Trophoblast cell (in vitro differentiated cells and primary cell): Measurements from ENCODE around the gene ATP5PO.

ENCODE experiments used
- DNase-seq, 2 donors: peaks; one replicate each; pipeline ENCODE4 v3.0.0-alpha.2; 2016
- H2AFZ ChIP-seq: 2 replicates; pipeline ENCODE4 v1.6.1; 2013; ENCODE audit warnings: low read length, moderate library complexity, mild to moderate bottlenecking; ENCODE audit not compliant: insufficient read depth, poor library complexity
- H2AK5ac ChIP-seq: 2 replicates; pipeline ENCODE4 v1.6.1; 2013; ENCODE audit warnings: mild to moderate bottlenecking, low read length
- H2BK120ac ChIP-seq: 2 replicates; pipeline ENCODE4 v1.6.1; 2013; ENCODE audit warnings: low read length, mild to moderate bottlenecking, moderate library complexity; ENCODE audit not compliant: insufficient read depth, poor library complexity
- H2BK12ac ChIP-seq: 2 replicates; pipeline ENCODE4 v1.6.1; 2013; ENCODE audit warnings: mild to moderate bottlenecking, low read length, moderate library complexity
- H2BK5ac ChIP-seq: 2 replicates; pipeline ENCODE4 v1.6.1; 2013; ENCODE audit warnings: low read length, low read depth, moderate library complexity, mild to moderate bottlenecking; ENCODE audit not compliant: poor library complexity
- H3K14ac ChIP-seq: 2 replicates; pipeline ENCODE4 v1.6.1; 2013; ENCODE audit warnings: mild to moderate bottlenecking, low read length
- H3K18ac ChIP-seq: 2 replicates; pipeline ENCODE4 v1.6.1; 2013; ENCODE audit warnings: mild to moderate bottlenecking, low read length
- H3K23ac ChIP-seq: 2 replicates; pipeline ENCODE4 v1.6.1; 2013; ENCODE audit warnings: low read length
- H3K27ac ChIP-seq: 2 replicates; pipeline ENCODE4 v1.5.1; 2013; ENCODE audit warnings: low read depth, mild to moderate bottlenecking, inconsistent platforms, low read length, moderate library complexity
- H3K27me3 ChIP-seq: 2 replicates; pipeline ENCODE4 v1.6.1; 2013; ENCODE audit warnings: inconsistent platforms, mild to moderate bottlenecking, low read length, moderate library complexity; ENCODE audit not compliant: insufficient read depth
- H3K36me3 ChIP-seq, 2 experiments: 1 replicate in 1 of 2; 2 replicates in 1 of 2; pipeline ENCODE4 v1.6.1; 2013; ENCODE audit warnings: low read length in 2 of 2, mild to moderate bottlenecking in 2 of 2, moderate library complexity in 1 of 2; ENCODE audit not compliant: insufficient read depth in 2 of 2, control insufficient read depth in 1 of 2
- H3K4ac ChIP-seq: 2 replicates; pipeline ENCODE4 v1.6.1; 2013; ENCODE audit warnings: low read depth, mild to moderate bottlenecking, low read length, moderate library complexity
- H3K4me1 ChIP-seq, 2 experiments: 1 replicate in 1 of 2; 2 replicates in 1 of 2; pipeline ENCODE4 v1.6.1; 2013; ENCODE audit warnings: low read length in 2 of 2, mild to moderate bottlenecking in 2 of 2, moderate library complexity in 1 of 2; ENCODE audit not compliant: insufficient read depth in 2 of 2, control insufficient read depth in 1 of 2
- H3K4me2 ChIP-seq: 2 replicates; pipeline ENCODE4 v1.6.1; 2013; ENCODE audit warnings: inconsistent platforms, mild to moderate bottlenecking, low read length, moderate library complexity
- H3K4me3 ChIP-seq: 2 replicates; pipeline ENCODE4 v1.5.1; 2013; ENCODE audit warnings: mild to moderate bottlenecking, low read depth, low read length, inconsistent platforms
- H3K79me1 ChIP-seq: one replicate; pipeline ENCODE4 v1.6.1; 2013; ENCODE audit warnings: low read length
- H3K79me2 ChIP-seq: 2 replicates; pipeline ENCODE4 v1.6.1; 2013; ENCODE audit warnings: low read length, mild to moderate bottlenecking; ENCODE audit not compliant: control insufficient read depth, insufficient read depth, poor library complexity
- H3K9ac ChIP-seq: 2 replicates; pipeline ENCODE4 v1.6.1; 2013; ENCODE audit warnings: mild to moderate bottlenecking, low read length
- H3K9me3 ChIP-seq: 2 replicates; pipeline ENCODE4 v1.6.1; 2013; ENCODE audit warnings: low read depth, mild to moderate bottlenecking, control low read depth, inconsistent platforms, low read length; ENCODE audit not compliant: insufficient read depth
- H4K12ac ChIP-seq: 2 replicates; pipeline ENCODE4 v1.6.1; 2013; ENCODE audit warnings: low read depth, mild to moderate bottlenecking, low read length, moderate library complexity
- H4K8ac ChIP-seq: 2 replicates; pipeline ENCODE4 v1.6.1; 2013; ENCODE audit warnings: low read depth, mild to moderate bottlenecking, low read length, moderate library complexity
- H4K91ac ChIP-seq: one replicate; pipeline ENCODE4 v1.6.1; 2013; ENCODE audit warnings: low read depth, mild to moderate bottlenecking, low read length, moderate library complexity
- WGBS: extraction: QIAGEN DNeasy Blood & Tissue Kit; methylation state at CpG from one replicate; pipeline ENCODE4 v1.1.7; 2013; ENCODE audit warnings: missing lambda C conversion rate; ENCODE audit not compliant: insufficient read length, insufficient coverage; ENCODE audit errors: extremely low coverage; 5-methylcytosine and 5-hydroxymethylcytosine counted together

Gene ATP5PO

GRCh38 chr21:33902349-33902748 is 13.3 kb downstream of the ATP5PO start:
- Histone ChIP-seq H2BK12ac (no peak overlapping the region), H3K79me1 (no peaks in the 10 kb centered on the region), H4K91ac (no peak overlapping the region), H3K36me3 (peaks cover 24 to 40% of the 10 kb centered on the region in 2 experiments), H3K27me3 (no peaks in the 10 kb centered on the region), H3K9me3 (no peaks in the 10 kb centered on the region), H3K18ac (no peak overlapping the region), H3K4ac (no peak overlapping the region), H4K12ac (no peak overlapping the region), H3K27ac (no peak overlapping the region), H2BK120ac (no peak overlapping the region), H3K4me2 (no peak overlapping the region), H3K4me1 (no peaks in the 10 kb centered on the region), H2AK5ac (no peak overlapping the region), H3K14ac (no peak overlapping the region), H3K23ac (no peak overlapping the region), H3K9ac (no peak overlapping the region), H2AFZ (no peak overlapping the region), H3K4me3 (no peak overlapping the region), H4K8ac (no peak overlapping the region), H2BK5ac (no peak overlapping the region), H3K79me2 (no peaks in the 10 kb centered on the region)
- DNase-seq, result no peak
- WGBS, result no CpG with 5 or more reads among the region's 6 CpGs

GRCh38 chr21:33901412-33902288 is 14.0 kb downstream of the ATP5PO start:
- no peak overlapping the region for H3K4ac ChIP-seq
- H3K9me3 ChIP-seq, result no peaks in the 10 kb centered on the region
- no peaks in the 10 kb centered on the region for H3K79me2 ChIP-seq
- no peak overlapping the region for H3K18ac ChIP-seq
- H2BK5ac ChIP-seq, result no peak overlapping the region
- no CpG with 5 or more reads among the region's 13 CpGs for WGBS
- H4K91ac ChIP-seq, result no peak overlapping the region
- H3K23ac ChIP-seq, result no peak overlapping the region
- no peak overlapping the region for H3K4me2 ChIP-seq
- H2BK12ac ChIP-seq, result no peak overlapping the region
- peaks cover 21 to 35% of the 10 kb centered on the region in 2 experiments for H3K36me3 ChIP-seq
- H2AFZ ChIP-seq, result no peak overlapping the region
- no peak overlapping the region for H3K4me3 ChIP-seq
- H3K79me1 ChIP-seq, result no peaks in the 10 kb centered on the region
- H2AK5ac ChIP-seq, result no peak overlapping the region
- peak; percentile 15 to 55 for DNase-seq
- H4K12ac ChIP-seq, result no peak overlapping the region
- H3K14ac ChIP-seq, result no peak overlapping the region
- no peak overlapping the region for H3K9ac ChIP-seq
- H2BK120ac ChIP-seq, result no peak overlapping the region
- H3K27ac ChIP-seq, result no peak overlapping the region
- no peaks in the 10 kb centered on the region for H3K27me3 ChIP-seq
- H4K8ac ChIP-seq, result no peak overlapping the region
- no peaks in the 10 kb centered on the region for H3K4me1 ChIP-seq

- Histone ChIP-seq H2AK5ac (no peak overlapping the region), H3K14ac (no peak overlapping the region), H3K9ac (no peak overlapping the region), H3K18ac (no peak overlapping the region), H3K27me3 (no peaks in the 10 kb centered on the region), H3K9me3 (peaks cover 4% of the 10 kb centered on the region), H3K27ac (no peak overlapping the region), H4K8ac (no peak overlapping the region), H4K91ac (no peak overlapping the region), H3K4ac (no peak overlapping the region), H3K79me1 (no peaks in the 10 kb centered on the region), H3K23ac (no peak overlapping the region), H2BK5ac (no peak overlapping the region), H3K79me2 (no peaks in the 10 kb centered on the region), H3K36me3 (peaks cover 11 to 19% of the 10 kb centered on the region in 2 experiments), H2BK12ac (no peak overlapping the region), H4K12ac (no peak overlapping the region), H2BK120ac (no peak overlapping the region), H3K4me1 (peaks cover 0 to 5% of the 10 kb centered on the region in 2 experiments), H3K4me2 (no peak overlapping the region), H2AFZ (no peak overlapping the region), H3K4me3 (no peak overlapping the region)
- WGBS, result no CpG with 5 or more reads among the region's 5 CpGs
- DNase-seq, result no peak
Observed at GRCh38 chr21:33899199-33899598, 16.4 kb downstream of the ATP5PO start.

GRCh38 chr21:33898586-33898985 is 17.0 kb downstream of the ATP5PO start:
- no peak overlapping the region for H2AK5ac ChIP-seq
- no peak overlapping the region for H3K14ac ChIP-seq
- H3K9ac ChIP-seq, result no peak overlapping the region
- H3K79me1 ChIP-seq, result no peaks in the 10 kb centered on the region
- H2BK5ac ChIP-seq, result no peak overlapping the region
- H3K79me2 ChIP-seq, result no peaks in the 10 kb centered on the region
- no peak overlapping the region for H3K4ac ChIP-seq
- no CpG with 5 or more reads among the region's 3 CpGs for WGBS
- no peak for DNase-seq
- no peak overlapping the region for H3K4me3 ChIP-seq
- peaks cover 4% of the 10 kb centered on the region for H3K9me3 ChIP-seq
- H3K23ac ChIP-seq, result no peak overlapping the region
- peaks cover 0 to 5% of the 10 kb centered on the region in 2 experiments for H3K4me1 ChIP-seq
- H4K8ac ChIP-seq, result no peak overlapping the region
- H3K4me2 ChIP-seq, result no peak overlapping the region
- H3K27me3 ChIP-seq, result no peaks in the 10 kb centered on the region
- no peak overlapping the region for H2AFZ ChIP-seq
- H3K27ac ChIP-seq, result no peak overlapping the region
- H4K12ac ChIP-seq, result no peak overlapping the region
- peaks cover 8 to 15% of the 10 kb centered on the region in 2 experiments for H3K36me3 ChIP-seq
- H2BK12ac ChIP-seq, result no peak overlapping the region
- H4K91ac ChIP-seq, result no peak overlapping the region
- no peak overlapping the region for H3K18ac ChIP-seq
- no peak overlapping the region for H2BK120ac ChIP-seq
